Stimulated activated CD4-positive, alpha-beta T cell treated with anti-CD3 and anti-CD28 coated beads, Interleukin-15, amount 100 ng/mL, for 24 hours (primary cell): ENCODE measurements around the gene GRIP2.

Source experiments
- DNase-seq: peaks from one replicate; pipeline ENCODE4 v3.0.0-alpha.2; 2020

Gene GRIP2

DNA sequence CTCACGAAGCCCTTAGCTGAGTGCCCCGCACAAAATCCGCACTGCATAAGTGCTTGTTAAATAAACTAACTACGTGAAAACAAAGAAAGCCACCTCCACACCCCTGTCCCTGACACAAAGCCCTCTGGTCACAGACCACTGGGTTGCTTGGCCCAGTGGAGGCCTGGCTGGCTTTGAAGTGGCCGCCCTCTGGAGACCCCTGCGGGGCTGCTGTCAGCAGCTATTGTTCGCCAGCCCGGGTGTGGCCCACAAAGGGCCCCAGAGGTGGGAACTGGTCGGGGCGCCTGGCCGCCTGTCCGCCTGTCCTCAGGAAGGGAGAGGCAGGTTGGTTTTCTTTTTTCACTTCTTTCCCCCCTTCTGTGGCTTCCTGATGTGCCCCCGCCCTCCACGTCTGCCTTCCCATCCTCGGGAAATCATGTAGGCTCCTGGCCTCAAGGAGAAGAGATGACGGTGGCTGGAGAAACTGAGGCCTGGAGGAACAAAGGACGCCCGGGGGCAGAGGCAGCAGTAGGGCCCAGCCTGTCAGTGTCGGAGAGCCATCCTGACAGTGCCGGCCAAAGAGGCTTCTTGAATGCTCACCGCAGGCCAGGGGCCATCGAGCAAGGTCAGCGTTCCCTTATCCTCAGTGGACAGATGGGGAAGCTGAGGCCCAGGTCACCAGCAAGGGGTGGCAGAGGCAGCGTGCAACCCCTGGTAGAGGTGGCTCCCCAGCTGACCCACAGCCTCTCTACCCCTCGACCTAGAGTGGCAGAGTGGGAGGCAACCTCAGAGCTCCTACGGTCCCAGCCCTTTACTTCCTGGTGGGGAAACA, 76.6 kb downstream of the GRIP2 start:
- no peak for DNase-seq

DNA sequence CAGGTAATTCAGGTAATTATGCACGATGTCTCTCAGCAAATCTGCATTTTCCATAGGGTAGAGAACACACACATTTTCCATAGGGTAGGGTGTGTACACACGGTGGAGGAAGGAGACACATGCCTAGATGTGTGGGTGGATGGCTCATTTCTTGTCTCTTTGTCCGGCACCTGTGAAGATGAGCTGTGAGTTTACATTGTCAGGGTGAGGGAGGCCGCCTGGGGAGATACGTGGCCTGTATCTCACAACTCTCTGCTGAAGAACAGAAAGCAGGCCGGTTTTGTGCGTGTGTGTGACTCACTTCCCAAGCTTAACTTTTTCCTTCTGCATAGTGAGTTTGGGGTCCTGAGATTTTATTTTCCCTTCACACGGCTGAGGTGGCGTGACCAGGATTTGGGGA, 77.4 kb downstream of the GRIP2 start:
- DNase-seq, result peak; percentile 56

DNA sequence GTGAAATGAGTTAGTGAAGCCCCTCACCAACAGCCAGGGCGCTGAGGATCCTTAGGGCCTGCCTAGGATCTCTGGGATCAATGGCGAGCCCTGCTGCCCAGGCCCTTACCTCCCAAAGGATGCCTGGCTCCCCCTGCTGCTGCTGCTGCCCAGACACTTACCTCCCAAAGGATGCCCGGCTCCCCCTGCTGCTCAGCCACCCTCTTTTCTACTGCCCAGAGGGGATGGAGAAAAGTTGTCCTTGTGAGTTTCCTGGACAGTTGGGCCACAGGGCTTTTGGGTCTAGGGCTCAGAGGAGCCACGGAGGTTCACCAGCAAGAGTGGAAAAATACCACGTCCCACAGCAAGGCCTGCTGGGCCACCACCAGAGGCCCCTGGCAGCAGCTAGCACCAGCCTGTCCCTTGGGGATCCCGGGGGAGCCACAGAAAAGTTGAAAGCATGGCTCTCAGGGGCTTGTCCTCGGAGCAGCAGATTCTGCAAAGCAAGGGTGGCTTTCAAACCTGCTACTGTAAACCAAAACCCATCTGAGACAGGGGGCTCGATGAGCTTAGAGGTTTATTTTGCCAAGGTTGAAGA, 78.3 kb downstream of the GRIP2 start:
- peak; percentile 35 for DNase-seq

DNA sequence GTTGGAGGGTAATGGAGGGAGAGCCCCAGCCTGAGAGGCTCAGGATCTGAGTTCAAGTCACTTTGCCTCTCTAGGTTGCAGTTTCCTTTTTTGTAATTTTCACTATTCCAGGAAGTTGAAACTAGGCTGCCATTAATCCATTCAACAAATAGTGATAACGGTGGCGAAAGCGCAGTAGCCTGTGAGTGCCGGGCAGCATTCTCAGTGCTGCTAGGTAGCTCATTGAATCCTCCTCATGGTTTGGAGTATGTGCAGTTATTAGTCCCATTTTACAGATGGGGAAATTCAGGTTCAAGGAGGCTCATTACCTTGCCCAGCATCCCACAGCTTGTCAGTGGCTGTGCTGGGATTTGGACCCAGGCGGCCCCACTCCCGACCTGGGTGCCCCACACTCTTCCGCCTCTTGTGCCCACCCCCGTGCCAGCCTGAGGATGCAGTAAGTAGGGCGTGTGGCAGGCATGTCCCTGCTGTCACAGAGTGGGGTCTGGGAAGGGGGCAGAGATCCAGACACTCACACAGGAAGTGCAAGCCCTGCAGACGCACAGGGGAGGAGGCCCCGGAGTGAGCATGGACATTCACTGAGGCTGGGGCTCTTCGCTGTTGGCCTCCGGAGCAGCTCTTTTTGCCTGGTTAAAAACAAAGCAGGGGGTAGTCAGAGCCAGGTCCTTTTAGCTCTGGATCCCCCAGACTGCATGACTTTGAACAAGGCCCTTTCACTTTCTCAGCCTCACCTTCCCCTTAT, 79.0 kb downstream of the GRIP2 start:
- DNase-seq, result no peak

DNA sequence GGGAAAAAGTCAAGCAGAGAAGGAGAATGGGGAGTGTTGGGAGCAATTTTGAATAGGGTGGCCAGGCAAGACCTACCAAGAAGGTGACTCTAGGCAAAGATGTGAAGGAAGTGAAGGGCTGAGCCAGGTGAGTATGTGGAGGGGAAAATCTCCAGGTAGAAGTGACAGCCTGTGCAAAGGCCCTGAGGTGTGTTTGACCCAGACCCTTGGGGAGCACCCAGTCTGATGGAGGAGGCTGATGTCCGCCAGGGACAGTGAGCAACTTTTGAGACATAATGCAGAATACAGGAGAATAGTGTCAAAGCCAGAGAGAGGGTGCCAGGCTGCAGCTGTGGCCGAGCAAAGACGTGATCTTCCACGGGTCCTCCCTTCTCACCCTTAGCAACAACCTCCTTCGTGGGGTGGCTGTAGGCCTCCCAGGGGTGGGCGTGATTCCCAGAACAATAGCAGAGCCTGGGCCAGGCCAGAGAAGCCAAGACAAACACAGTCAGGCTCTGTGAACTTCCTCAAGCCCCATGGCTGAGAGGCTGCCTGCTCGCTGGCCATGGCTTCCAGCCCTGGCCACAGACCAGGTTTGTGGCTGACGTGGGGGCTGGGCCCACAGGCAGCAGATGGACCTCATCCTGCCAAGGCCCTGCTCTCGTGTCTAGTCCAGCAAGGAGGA, 79.7 kb downstream of the GRIP2 start:
- DNase-seq, result no peak

DNA sequence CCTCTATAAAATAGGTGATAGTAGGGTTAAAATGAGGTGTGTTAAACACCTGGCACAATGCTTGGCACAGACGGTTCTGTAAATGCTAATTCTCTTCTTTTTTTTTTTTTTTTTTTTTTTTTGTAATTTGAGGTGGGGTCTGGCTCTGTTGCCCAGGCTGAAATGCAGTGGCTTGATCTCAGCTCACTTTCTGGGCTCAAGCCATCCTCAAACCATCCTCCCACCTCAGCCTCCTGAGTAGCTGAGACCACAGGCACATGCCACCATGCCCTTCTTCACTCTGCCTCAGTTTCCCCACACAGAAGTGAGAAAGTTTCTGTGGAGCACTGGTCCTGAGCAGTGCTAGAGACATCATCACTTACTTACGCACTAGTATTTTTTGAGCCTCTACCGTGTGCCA, 80.4 kb downstream of the GRIP2 start:
- DNase-seq, result no peak

DNA sequence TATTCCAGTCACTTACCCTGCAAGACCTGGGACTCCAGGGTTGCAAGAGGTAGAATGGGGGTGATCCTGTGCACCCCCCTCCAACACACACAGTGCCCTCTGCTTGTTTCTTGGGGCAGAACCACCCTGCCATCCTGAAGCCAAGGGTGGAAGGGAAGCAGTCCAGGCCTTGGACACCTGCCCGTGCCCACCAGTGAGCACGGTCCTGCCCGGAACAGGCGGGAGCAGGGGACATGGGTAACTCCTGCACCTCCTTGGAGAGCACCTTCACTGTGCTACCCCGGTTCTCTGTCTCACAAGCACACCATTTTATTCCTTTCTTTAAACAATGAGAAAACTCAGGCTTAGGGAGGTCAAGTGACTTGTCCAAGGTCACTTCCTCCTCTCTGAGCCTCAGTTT, 80.8 kb downstream of the GRIP2 start:
- no peak for DNase-seq

DNA sequence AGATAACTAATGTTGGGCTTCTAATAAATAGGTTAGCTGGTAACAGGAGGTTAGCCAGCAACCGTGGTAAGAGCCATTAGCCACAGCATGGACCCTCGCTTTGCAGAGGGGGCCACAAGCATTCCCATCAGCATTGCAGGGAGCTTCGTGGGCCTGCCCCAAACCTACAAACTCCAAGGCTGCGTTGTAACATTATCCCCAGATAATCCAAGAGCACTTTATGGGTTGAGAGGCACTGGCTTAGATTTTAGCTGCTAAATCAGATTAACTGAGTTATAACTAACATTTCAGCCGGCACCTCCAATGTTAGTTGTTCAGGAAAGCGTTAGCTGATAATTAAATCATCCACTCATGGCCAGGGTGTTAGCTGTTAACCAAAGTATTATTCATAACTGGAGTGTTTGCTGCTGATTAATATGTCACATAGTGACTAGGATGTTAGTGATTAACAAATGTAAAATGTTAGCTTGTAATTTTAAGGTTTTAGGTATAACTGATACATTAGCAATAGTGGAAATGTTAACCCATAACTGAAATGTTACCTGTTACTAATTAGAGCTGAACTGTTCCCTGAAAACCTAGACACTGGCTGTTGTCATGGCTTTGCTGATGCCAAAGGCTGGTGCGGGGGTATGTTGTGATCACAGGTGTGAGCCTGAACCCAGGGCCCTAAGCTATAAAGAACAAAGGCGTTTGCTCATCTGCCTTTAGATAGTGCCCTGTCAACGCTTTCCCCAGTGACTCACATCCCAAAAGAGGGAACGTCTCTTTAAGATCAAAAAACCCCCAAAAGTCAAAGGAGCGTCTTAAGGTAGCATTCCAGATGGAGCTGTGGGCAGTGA, 81.5 kb downstream of the GRIP2 start:
- DNase-seq, result no peak

DNA sequence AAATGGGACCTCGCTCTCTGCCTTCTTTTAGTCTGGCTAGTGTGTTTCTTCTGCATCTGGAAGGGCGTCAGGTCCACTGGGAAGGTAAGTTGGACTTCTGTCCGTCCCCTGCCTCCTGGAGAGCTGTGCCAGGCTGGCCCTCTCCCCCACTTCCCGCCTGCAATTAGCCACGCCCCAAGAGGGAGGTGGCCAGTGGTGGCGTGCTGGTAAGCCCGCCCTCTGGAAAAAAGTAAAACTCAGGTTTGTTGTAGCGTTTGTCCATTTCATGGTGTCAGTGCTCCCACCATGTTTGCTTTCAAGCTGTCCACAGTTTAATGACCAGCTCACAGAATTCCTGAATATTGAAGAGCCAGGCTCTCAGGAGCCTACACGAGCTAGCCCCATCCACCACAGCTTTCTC, 82.1 kb downstream of the GRIP2 start:
- DNase-seq, result no peak

DNA sequence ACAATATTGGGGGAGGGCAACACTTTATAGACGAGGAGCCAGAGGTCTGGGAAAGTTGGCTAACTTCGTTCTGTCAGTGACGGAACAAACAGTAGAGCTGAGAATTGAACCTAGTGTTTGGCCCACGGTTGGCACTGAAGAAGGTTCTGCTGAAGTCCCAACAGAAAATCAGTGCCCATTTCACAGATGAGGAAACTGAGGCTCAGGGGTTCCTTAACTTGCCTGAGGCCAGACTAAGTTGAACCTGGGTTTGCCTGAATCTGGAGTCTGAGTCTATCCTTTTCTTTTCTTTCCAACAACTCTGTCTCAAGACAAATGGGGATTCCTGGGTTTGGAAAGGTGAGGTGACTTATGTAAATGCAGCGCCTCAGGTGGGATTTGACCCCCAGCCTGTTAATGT, 82.7 kb downstream of the GRIP2 start:
- no peak for DNase-seq

DNA sequence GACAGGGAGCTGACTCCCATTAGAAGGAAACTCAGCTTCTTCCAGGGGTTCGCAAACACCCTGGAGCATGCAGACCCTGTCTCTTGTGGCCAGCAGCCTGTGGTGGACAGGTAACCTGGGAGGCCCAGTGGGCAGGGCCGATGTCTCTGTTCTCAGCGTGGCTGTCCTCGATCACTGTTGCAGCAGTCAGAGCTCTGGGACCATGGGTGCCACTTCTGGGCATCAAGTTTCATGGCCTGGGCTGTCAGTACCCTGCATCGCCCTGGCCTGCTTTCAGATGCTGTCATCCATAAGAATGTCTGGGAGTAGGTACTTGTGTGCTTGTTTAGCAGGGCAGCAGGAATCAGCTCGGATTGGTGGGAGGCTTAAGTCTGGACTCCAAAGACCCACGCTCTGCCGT, 83.3 kb downstream of the GRIP2 start:
- DNase-seq, result no peak

DNA sequence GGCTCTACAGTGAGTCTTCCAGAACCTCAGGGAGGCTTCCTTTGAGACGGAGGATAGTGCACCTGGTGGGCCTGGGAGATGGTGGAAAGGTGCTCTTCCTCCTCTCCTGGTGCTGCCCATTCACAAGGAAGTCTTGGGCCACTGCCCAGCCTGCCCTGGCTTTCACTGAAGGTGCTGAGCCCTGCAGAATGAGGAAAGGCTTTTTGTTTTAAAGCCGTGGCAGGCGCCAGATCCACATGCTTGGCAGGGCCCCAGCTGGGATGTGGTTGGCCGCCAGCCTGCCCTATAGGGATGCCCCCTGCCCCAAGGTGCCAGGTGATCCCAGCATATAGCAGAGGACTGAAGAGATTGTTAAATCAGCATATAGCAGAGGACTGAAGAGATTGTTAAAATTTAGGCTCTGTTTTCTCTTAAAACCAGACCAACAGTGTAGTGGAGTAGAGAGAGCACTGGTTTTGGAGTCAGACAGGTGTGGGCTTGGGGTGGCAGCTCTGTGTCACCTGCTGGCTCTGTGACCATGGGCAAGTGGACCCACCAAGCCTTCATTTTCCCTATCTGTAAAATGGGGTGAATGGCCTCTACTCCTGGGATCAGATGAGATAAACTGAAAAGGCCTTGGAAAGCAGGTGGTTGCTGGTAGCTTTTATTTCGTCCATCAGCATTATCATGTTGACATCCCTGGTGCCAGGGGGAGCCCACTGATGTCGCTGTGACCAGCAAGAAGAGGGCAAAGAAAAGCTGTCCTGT, 84.4 kb downstream of the GRIP2 start:
- no peak for DNase-seq

DNA sequence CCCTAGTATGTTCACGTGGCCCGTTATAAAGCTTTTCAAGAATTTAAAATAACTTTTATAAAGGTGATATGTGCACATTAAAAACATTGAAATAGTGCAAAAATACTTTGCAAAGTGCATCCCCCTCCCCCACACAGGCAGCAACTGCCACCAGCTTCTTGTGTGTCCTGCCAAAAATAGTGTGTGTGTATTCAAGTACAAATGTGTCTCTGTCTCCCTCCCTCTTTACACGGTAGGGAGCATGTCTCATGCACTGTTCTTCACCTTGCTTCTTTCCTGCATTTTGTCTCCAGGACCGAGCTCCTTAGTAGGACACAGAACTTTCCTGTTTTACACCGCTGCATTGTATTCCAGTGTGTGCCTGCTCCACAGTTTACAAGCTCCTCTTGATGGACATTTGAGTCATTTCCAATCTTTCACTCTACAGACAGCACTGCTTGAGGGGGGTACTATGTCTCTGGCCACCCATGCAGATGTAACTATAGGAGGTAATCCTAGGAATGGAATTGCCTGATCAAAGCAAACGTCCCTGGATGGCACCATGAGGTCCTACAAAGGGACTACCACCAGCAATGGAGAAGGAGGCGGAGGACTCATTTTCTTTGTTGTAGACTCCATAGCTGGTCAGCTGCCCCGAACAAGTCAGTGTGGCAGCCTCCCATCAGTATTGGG, 85.4 kb downstream of the GRIP2 start:
- no peak for DNase-seq

DNA sequence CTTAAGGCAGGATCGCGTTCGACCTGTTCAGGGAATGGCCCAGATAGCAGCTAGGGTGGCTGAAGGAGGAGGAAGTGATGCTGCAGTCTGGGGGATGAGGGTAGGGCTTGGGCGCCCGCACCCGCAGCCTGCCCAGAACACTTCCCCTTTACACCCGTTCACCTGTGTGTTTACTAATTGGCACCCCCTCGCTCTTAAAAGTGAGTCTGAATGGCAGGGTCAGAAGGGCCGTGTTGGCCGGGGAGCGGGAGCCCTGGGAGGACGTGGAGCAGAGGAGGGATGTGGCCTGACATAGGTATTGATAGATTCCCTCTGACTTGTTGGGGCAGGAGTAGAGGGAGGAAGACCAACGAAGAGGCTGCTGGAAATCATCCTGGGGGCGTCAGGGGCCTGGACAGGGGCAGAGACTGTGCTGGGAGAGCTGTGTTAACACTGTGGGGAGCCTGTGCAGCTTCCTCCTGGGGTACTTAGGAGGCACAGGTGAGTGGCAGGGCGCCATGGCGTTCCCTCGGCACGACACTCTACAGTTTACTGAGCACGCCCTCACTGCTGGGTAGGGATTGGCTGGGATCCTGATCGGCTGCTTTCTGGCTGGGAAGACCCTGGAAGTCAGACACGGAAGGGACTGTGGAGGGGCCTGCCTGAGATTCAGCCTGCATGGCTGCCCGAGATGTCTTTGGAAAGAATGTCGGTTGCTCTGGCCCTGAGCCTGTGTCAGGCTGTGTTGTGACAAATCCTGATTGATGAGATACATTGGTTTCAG, 86.1 kb downstream of the GRIP2 start:
- no peak for DNase-seq

DNA sequence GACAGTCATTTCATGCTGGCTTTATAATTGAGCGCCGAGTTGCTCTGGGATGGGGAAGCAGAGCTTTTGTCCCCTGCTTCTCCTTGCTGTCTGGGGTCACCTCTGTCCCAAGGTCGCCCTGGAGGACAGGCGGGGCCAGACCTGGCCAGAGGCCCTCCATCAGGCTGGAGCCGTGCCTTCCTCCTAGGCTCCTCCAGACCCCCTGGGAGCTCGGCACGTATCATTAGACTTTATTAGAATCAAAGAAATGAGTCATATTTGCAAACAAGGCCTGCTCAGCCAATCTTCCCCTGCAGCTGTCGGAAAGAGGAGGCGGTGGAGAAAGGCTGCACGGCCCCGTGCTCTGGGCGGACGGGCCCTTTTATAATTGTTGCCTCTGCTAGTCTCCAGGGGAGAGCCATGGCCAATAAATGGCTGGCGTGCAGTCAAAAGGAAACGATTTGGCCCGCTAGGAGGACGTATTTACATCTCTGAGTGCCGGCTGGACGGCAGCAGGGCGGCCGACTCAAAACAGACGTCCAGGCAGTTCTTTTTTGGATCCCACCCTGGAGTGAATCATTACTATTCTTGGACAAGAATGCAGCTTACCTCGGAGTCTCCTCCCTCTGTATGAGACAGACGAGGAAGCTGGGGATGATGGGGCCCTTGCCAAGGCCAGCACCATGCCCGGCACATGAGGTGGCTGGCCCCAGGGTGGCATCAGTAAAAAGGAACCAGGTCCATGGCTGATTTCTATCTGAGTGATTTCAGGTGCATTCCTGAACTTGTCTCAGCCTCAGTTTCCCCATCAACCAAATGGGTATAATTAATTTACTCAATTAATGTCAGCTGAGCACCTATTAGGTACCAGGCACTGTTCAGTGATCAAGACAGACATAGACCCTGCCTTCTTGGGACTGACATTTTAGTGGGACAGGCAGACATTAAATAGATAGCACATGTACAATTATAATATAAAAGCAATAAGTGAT, 87.1 kb downstream of the GRIP2 start:
- no peak for DNase-seq

DNA sequence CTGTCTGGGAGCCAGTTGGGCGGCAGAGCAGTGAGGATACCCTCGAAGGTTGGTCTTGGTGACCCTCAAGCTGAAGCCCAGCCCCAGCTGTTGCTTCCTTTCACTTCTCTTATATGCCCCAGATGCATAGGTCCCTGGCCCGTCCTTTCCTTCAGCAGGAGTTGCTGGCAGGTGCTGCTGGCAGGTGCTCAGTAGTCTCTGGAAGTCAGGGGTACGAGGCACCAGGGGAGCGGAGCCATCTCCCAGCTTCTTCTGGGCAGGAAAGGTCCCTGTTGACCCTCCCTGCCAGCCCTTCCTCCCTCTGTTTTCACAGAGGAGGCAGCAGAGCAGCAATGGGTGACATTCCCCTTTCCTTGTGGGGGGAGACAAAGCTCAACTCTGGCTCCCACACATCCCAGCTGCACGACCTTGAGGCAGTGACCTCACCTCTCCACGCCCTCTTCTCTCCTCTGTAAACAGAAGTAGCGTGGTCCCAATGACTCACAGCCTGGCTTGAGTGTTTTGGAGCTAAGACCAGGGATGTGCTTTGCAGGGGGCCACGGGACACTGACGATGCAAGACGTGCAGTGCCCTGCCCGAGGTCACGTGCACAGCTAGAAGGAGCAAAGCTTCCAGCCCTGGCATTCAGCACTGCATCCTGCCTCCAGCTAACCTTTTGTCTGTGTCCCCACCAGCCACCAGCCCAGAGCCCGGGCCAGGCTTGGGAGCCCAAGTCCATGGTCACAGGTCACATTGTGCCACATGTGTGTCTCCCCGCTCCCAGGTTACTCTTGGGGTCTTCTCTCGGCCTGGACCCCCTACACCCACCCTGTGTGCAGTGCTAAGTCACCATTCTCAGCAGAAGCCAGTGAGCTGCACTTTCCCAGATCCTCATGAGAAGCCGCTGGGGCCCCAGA, 88.0 kb downstream of the GRIP2 start:
- no peak for DNase-seq

DNA sequence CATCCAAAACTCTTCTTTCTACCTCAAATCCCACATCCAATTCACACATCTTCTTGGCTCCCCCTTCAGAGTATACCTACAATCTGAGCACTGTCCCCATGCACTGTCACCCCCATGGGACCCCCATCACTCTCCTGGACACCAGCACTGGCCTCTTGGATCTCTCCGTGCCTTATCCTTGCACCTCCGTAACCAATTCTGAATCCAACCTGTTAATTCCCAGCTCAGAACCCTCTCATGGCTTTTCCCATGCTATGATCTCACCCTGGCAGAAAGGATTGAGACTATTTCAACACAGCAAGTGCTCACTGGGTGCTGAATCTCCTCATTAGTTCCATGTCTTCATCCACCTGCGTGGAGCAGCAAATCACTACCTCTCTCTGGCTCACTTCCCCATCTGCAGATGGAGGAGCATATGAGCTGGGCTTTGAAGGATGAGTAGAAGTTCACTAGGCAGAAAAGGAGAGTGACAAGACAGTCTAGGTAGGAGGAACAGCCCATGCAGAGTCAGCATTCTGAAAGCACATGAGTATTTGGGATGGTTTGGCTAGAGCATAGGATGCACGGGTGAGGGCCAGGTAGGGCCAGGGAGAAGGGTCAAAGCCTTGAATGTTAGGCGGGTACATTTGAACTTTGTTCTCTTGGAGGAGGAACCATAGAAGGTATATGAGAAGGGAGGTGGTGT, 89.1 kb downstream of the GRIP2 start:
- DNase-seq, result no peak

DNA sequence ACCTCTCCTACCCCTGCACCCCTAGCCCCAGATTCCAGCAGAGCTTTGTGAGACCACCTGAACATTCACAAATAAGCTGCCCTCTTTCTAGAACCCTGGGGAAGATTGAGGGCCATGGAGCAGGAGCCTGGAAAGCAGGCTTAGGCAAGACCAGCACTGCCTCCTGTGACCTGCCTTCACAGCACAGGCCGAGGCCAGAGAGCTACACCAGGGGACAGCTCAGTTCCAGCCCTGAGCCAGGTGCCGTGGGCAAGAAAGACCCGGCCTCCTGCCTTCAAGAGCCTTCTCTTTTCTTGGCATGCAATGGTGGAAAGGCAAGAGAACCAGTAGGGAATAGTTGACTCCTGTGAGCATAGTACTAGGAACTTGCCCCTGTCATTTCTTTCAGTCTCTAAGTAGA, 89.6 kb downstream of the GRIP2 start:
- DNase-seq, result no peak
